Natural killer cell (primary cell): ENCODE data around the gene PTPN14. TPM values are rescaled to one million over a fixed set of nuclear protein-coding genes. Genes with fewer than 3 reads are reported as not detected.
"Not testable (repeated sequence)": the region's sequence is repeated elsewhere in the genome, so short reads cannot be mapped to it uniquely, and the experiment has no call there.

Source experiments
- ATAC-seq, 3 donors: fragments of 150-1000 bp in 2 of 3; fragments of 200-7000 bp in 1 of 3; cut with Tn5 transposase; 1 replicate in 1 of 3; 2 replicates in 2 of 3; pipeline ENCODE4 v1.10.0; 2021; ENCODE audit warnings: mild to moderate bottlenecking in 2 of 3, moderate library complexity in 2 of 3
- DNase-seq, 2 donors: peaks; one replicate each; pipeline versions ENCODE4 v3.0.0 to v3.0.0-alpha.2; 2013 to 2021; ENCODE audit warnings: mixed read lengths in 1 of 2
- H3K27ac ChIP-seq: one replicate; pipeline ENCODE4 v1.5.1; 2013; ENCODE audit warnings: mild to moderate bottlenecking, low read length
- H3K27me3 ChIP-seq: one replicate; pipeline ENCODE4 v1.6.1; 2013; ENCODE audit warnings: low read length; ENCODE audit not compliant: control insufficient read depth, insufficient read depth
- H3K36me3 ChIP-seq: one replicate; pipeline ENCODE4 v1.6.1; 2013; ENCODE audit warnings: low read length; ENCODE audit not compliant: control insufficient read depth, insufficient read depth
- H3K4me1 ChIP-seq: one replicate; pipeline ENCODE4 v1.6.1; 2013; ENCODE audit warnings: low read length; ENCODE audit not compliant: control insufficient read depth, insufficient read depth
- H3K4me3 ChIP-seq: one replicate; pipeline ENCODE4 v1.5.1; 2013; ENCODE audit warnings: low read length
- H3K9me3 ChIP-seq: one replicate; pipeline ENCODE4 v1.6.1; 2013; ENCODE audit warnings: low read length; ENCODE audit not compliant: control insufficient read depth, insufficient read depth
- H3K27ac Mint-ChIP-seq, 2 donors: one replicate each; pipeline ENCODE4 v1.8.0; 2022; ENCODE audit warnings: mild to moderate bottlenecking in 2 of 2, mixed read lengths in 2 of 2, moderate library complexity in 1 of 2
- H3K27me3 Mint-ChIP-seq, 2 donors: one replicate each; pipeline ENCODE4 v1.8.0; 2022; ENCODE audit warnings: low read depth in 2 of 2, mixed read lengths in 2 of 2
- H3K36me3 Mint-ChIP-seq: one replicate; pipeline ENCODE4 v1.8.0; 2022; ENCODE audit warnings: mixed read lengths
- H3K4me1 Mint-ChIP-seq, 2 donors: one replicate each; pipeline ENCODE4 v1.8.0; 2022; ENCODE audit warnings: mixed read lengths in 2 of 2
- H3K4me3 Mint-ChIP-seq: one replicate; pipeline ENCODE4 v1.8.0; 2022; ENCODE audit warnings: mild to moderate bottlenecking, moderate library complexity, mixed read lengths
- H3K9me3 Mint-ChIP-seq, 2 donors: one replicate each; pipeline ENCODE4 v1.8.0; 2022; ENCODE audit warnings: mixed read lengths in 2 of 2
- WGBS: methylation state at CpG from one replicate; pipeline ENCODE4 v1.1.7; 2013; ENCODE audit warnings: missing lambda C conversion rate; ENCODE audit not compliant: insufficient coverage; 5-methylcytosine and 5-hydroxymethylcytosine counted together
- intact Hi-C: fragments of 100-400 bp; cut with micrococcal nuclease; formaldehyde crosslinking; loops from one replicate; pipeline ENCODE4 v1.14.2; 2022
- total RNA-seq, 4 donors: library from RNA; stranded (reverse); fragments of 120-200 nt in 1 of 4; gene quantifications; one replicate each; pipeline versions ENCODE4 v1.2.3 to v1.2.4, GENCODE V29; 2013 to 2022
- TF ChIP-seq, protein P1 (sequence below): fragments of 200-600 bp; IDR thresholded peaks from one replicate; pipeline ENCODE4 v1.8.0; 2022; ENCODE audit warnings: antibody characterized with exemption

PTPN14 gene
- total RNA-seq, result under 1 TPM in 1 of 3 donors, not detected in 2; 0.02 TPM
- under 0.01 TPM for total RNA-seq (2013)

GRCh38 chr1:214551436-214552173, at the start of gene PTPN14:
TSS of gene PTPN14 (minus strand) at chr1:214551602. CDS start at chr1:214464803, 86,799 bp downstream.
- DNase-seq (no peak), ATAC-seq (no peak)
- Histone ChIP-seq H3K36me3 (no peaks in the 10 kb centered on the region), H3K4me3 (no peak within 1 kb of the TSS), H3K27me3 (peaks cover 8% of the 10 kb centered on the region), H3K27ac (no peak within 1 kb of the TSS), H3K9me3 (no peaks in the 10 kb centered on the region), H3K4me1 (peaks cover 12% of the 10 kb centered on the region)
- intact Hi-C loops, result no loop called here
- TF ChIP-seq, protein P1, sequence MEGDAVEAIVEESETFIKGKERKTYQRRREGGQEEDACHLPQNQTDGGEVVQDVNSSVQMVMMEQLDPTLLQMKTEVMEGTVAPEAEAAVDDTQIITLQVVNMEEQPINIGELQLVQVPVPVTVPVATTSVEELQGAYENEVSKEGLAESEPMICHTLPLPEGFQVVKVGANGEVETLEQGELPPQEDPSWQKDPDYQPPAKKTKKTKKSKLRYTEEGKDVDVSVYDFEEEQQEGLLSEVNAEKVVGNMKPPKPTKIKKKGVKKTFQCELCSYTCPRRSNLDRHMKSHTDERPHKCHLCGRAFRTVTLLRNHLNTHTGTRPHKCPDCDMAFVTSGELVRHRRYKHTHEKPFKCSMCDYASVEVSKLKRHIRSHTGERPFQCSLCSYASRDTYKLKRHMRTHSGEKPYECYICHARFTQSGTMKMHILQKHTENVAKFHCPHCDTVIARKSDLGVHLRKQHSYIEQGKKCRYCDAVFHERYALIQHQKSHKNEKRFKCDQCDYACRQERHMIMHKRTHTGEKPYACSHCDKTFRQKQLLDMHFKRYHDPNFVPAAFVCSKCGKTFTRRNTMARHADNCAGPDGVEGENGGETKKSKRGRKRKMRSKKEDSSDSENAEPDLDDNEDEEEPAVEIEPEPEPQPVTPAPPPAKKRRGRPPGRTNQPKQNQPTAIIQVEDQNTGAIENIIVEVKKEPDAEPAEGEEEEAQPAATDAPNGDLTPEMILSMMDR, result no peak
- Mint-ChIP-seq H3K27ac (no peak within 1 kb of the TSS), H3K4me3 (peak within 1 kb of the TSS; percentile 7), H3K9me3 (no peaks in the 10 kb centered on the region), H3K27me3 (peaks cover 45 to 60% of the 10 kb centered on the region in 2 donors), H3K36me3 (no peaks in the 10 kb centered on the region), H3K4me1 (peaks cover 0 to 9% of the 10 kb centered on the region in 2 donors)
- WGBS, result 2% methylated on average over 67 of the region's 67 CpGs

- Histone ChIP-seq H3K36me3 (no peaks in the 10 kb centered on the region), H3K9me3 (no peaks in the 10 kb centered on the region), H3K4me3 (no peak overlapping the region), H3K27ac (no peak overlapping the region), H3K4me1 (no peaks in the 10 kb centered on the region), H3K27me3 (no peaks in the 10 kb centered on the region)
- Mint-ChIP-seq H3K36me3 (no peaks in the 10 kb centered on the region), H3K27ac (no peak overlapping the region), H3K4me3 (no peak overlapping the region), H3K9me3 (no peaks in the 10 kb centered on the region), H3K4me1 (no peaks in the 10 kb centered on the region), H3K27me3 (peaks cover 12 to 15% of the 10 kb centered on the region in 2 donors)
- intact Hi-C loops, result no loop called here
- TF ChIP-seq, protein P1, result no peak
- DNase-seq, result no peak
- ATAC-seq, result no peak
Measured at GRCh38 chr1:214593158-214593557, 41.8 kb upstream of the PTPN14 start.

DNA sequence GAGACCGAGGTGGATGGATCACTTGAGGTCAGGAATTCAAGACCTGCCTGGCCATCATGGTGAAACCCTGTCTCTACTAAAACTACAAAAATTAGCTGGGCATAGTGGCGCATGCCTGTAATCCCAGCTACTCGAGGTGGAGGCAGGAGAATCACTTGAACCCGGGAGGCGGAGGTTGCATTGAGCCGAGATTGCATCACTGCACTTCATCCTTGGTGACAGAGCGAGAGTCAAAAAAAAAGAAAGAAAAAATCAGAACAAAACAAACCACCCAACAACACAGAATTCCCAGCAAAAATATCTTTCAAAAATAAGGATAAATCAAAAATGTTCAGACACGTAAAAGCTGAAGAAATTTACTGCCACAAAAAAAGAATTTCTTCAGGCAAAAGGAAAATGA, 40.5 kb upstream of the PTPN14 start:
- H3K9me3 Mint-ChIP-seq, H3K4me3 ChIP-seq, H3K27ac ChIP-seq, DNase-seq, H3K27me3 ChIP-seq, H3K36me3 Mint-ChIP-seq, intact Hi-C loops, H3K4me3 Mint-ChIP-seq, H3K4me1 Mint-ChIP-seq, ATAC-seq, H3K36me3 ChIP-seq, H3K9me3 ChIP-seq, H3K4me1 ChIP-seq, H3K27ac Mint-ChIP-seq: not testable (repeated sequence)
- WGBS, result 93% methylated on average over 8 of the region's 8 CpGs
- peaks cover 12 to 15% of the 10 kb centered on the region in 2 donors for H3K27me3 Mint-ChIP-seq

GRCh38 chr1:214590696-214591095, 39.3 kb upstream of the PTPN14 start:
- ATAC-seq (no peak), DNase-seq (no peak)
- H3K4me1 Mint-ChIP-seq, result no peaks in the 10 kb centered on the region
- Histone ChIP-seq H3K27ac (no peak overlapping the region), H3K4me1 (no peaks in the 10 kb centered on the region), H3K36me3 (no peaks in the 10 kb centered on the region), H3K9me3 (no peaks in the 10 kb centered on the region), H3K27me3 (no peaks in the 10 kb centered on the region), H3K4me3 (no peak overlapping the region)
- intact Hi-C loops, result no loop called here
- no peaks in the 10 kb centered on the region for H3K36me3 Mint-ChIP-seq
- peaks cover 12 to 15% of the 10 kb centered on the region in 2 donors for H3K27me3 Mint-ChIP-seq
- TF ChIP-seq, protein P1, result no peak
- no peak overlapping the region for H3K27ac Mint-ChIP-seq
- WGBS, result 79% methylated on average over 4 of the region's 5 CpGs
- H3K9me3 Mint-ChIP-seq, result no peaks in the 10 kb centered on the region
- no peak overlapping the region for H3K4me3 Mint-ChIP-seq
